Smooth muscle cell (in vitro differentiated cells): ENCODE data around the gene FADS2. TPM values are rescaled to one million over a fixed set of nuclear protein-coding genes. Genes with fewer than 3 reads are reported as not detected.

Experiments
- DNase-seq: peaks from one replicate; lab custom pipeline; 2025; ENCODE audit not compliant: unreplicated experiment; lab: John Stamatoyannopoulos, UW
- H2AFZ ChIP-seq: fragments of 200-600 bp; sonication (generic); 2 replicates; pipeline ENCODE4 v1.6.0; 2016; ENCODE audit warnings: antibody characterized with exemption, low read depth, mild to moderate bottlenecking
- H3F3A ChIP-seq: fragments of 200-600 bp; sonication (generic); 2 replicates; pipeline ENCODE4 v1.6.0; 2017; ENCODE audit warnings: antibody characterized with exemption, low read depth
- H3K27ac ChIP-seq: fragments of 200-600 bp; sonication (generic); 2 replicates; pipeline ENCODE4 v1.5.1; 2016; ENCODE audit warnings: low read depth, mild to moderate bottlenecking
- H3K27me3 ChIP-seq: fragments of 200-600 bp; sonication (generic); 2 replicates; pipeline ENCODE4 v1.6.1; 2016; ENCODE audit warnings: low read depth, mild to moderate bottlenecking
- H3K36me3 ChIP-seq: fragments of 200-600 bp; sonication (generic); 2 replicates; pipeline ENCODE4 v1.5.1; 2016; ENCODE audit warnings: low read depth
- H3K4me1 ChIP-seq: fragments of 200-600 bp; sonication (generic); 2 replicates; pipeline ENCODE4 v1.5.1; 2016; ENCODE audit warnings: low read depth
- H3K4me2 ChIP-seq: fragments of 200-600 bp; sonication (generic); 2 replicates; pipeline ENCODE4 v1.6.0; 2016; ENCODE audit warnings: mild to moderate bottlenecking
- H3K4me3 ChIP-seq: fragments of 200-600 bp; sonication (generic); 2 replicates; pipeline ENCODE4 v1.5.1; 2016; ENCODE audit warnings: mild to moderate bottlenecking
- H3K79me2 ChIP-seq: fragments of 200-600 bp; sonication (generic); 2 replicates; pipeline ENCODE4 v1.6.0; 2016; ENCODE audit warnings: low read depth, mild to moderate bottlenecking
- H3K9ac ChIP-seq: fragments of 200-600 bp; sonication (generic); 2 replicates; pipeline ENCODE4 v1.6.0; 2016; ENCODE audit warnings: low read depth
- H3K9me3 ChIP-seq: fragments of 200-600 bp; sonication (generic); replicated peaks from 2 replicates; pipeline ENCODE4 v1.5.1; 2016; ENCODE audit warnings: low read depth
- H4K20me1 ChIP-seq: fragments of 200-600 bp; sonication (generic); 2 replicates; pipeline ENCODE4 v1.6.0; 2016; ENCODE audit warnings: low read depth
- CTCF ChIP-seq: fragments of 200-600 bp; sonication (generic); IDR thresholded peaks from 2 replicates; pipeline ENCODE4 v1.5.1; 2017; ENCODE audit warnings: borderline replicate concordance, mild to moderate bottlenecking, antibody characterized with exemption; ENCODE audit not compliant: insufficient read depth, poor library complexity, severe bottlenecking
- WGBS: methylation state at CpG from one replicate; pipeline ENCODE4 v1.1.7; 2016; ENCODE audit warnings: low lambda C conversion rate; 5-methylcytosine and 5-hydroxymethylcytosine counted together
- polyA plus RNA-seq: library from polyadenylated mRNA; unstranded; fragments of >200 nt; fragmentation: Nextera tagmentation; extraction: Ambion mirVana; gene quantifications from 2 replicates; pipeline ENCODE4 v1.2.1, GENCODE V29; 2016
- total RNA-seq: library from RNA; depleted of rRNA; stranded (reverse); fragments of >200 nt; gene quantifications from 2 replicates; pipeline ENCODE4 v1.2.3, GENCODE V29; 2014

FADS2 gene
- total and polyA plus RNA-seq, 2 experiments from 2014 or later, result 279 to 495 TPM

GRCh38 chr11:61803889-61804647, 24.0 kb upstream of the FADS2 start:
- H3K27ac ChIP-seq, result no peak overlapping the region
- H4K20me1 ChIP-seq, result no peaks in the 10 kb centered on the region
- H3K36me3 ChIP-seq, result no peaks in the 10 kb centered on the region
- no peak overlapping the region for H3K4me2 ChIP-seq
- H2AFZ ChIP-seq, result no peak overlapping the region
- H3K79me2 ChIP-seq, result no peaks in the 10 kb centered on the region
- no peak for TF ChIP-seq CTCF
- H3K4me3 ChIP-seq, result no peak overlapping the region
- 92% methylated on average over 3 of the region's 3 CpGs for WGBS
- H3K9me3 ChIP-seq, result no peaks in the 10 kb centered on the region
- H3K4me1 ChIP-seq, result no peaks in the 10 kb centered on the region
- peaks cover 37% of the 10 kb centered on the region for H3F3A ChIP-seq
- DNase-seq, result no peak
- no peaks in the 10 kb centered on the region for H3K27me3 ChIP-seq
- no peak overlapping the region for H3K9ac ChIP-seq

GRCh38 chr11:61805146-61805545, 23.0 kb upstream of the FADS2 start:
- DNase-seq, result no peak
- H3K36me3 ChIP-seq, result no peaks in the 10 kb centered on the region

GRCh38 chr11:61806785-61807184, 21.3 kb upstream of the FADS2 start:
- Histone ChIP-seq H3K4me1 (no peaks in the 10 kb centered on the region), H3K9ac (no peak overlapping the region), H4K20me1 (no peaks in the 10 kb centered on the region), H2AFZ (no peak overlapping the region), H3K4me2 (no peak overlapping the region), H3K36me3 (no peaks in the 10 kb centered on the region), H3K4me3 (no peak overlapping the region), H3F3A (peaks cover 16% of the 10 kb centered on the region), H3K9me3 (no peaks in the 10 kb centered on the region), H3K79me2 (no peaks in the 10 kb centered on the region), H3K27ac (no peak overlapping the region), H3K27me3 (no peaks in the 10 kb centered on the region)
- no peak for TF ChIP-seq CTCF
- no peak for DNase-seq
- 97% methylated on average over 5 of the region's 5 CpGs for WGBS

More at GRCh38 chr11:61805146-61805545, 23.0 kb upstream of the FADS2 start:
- H3K27ac ChIP-seq, result no peak overlapping the region
- H3K27me3 ChIP-seq, result no peaks in the 10 kb centered on the region
- no peak overlapping the region for H3K9ac ChIP-seq
- no peak overlapping the region for H3K4me2 ChIP-seq
- 92% methylated on average over 1 of the region's 1 CpG for WGBS
- H2AFZ ChIP-seq, result no peak overlapping the region
- no peaks in the 10 kb centered on the region for H4K20me1 ChIP-seq
- no peaks in the 10 kb centered on the region for H3K79me2 ChIP-seq
- no peaks in the 10 kb centered on the region for H3K9me3 ChIP-seq
- H3K4me3 ChIP-seq, result no peak overlapping the region
- H3F3A ChIP-seq, result peaks cover 29% of the 10 kb centered on the region
- H3K4me1 ChIP-seq, result no peaks in the 10 kb centered on the region
- TF ChIP-seq CTCF, result no peak
